ENCODE measurements around the gene FAM89A. TPM values are rescaled to one million over a fixed set of nuclear protein-coding genes. Genes with fewer than 3 reads are reported as not detected.

FAM89A gene
- total and polyA plus RNA-seq, 2 of the 8 experiments (the other 6 are each of a cell fraction or from before 2014, with no cell fraction given): 2.1 to 2.2 TPM

DNA sequence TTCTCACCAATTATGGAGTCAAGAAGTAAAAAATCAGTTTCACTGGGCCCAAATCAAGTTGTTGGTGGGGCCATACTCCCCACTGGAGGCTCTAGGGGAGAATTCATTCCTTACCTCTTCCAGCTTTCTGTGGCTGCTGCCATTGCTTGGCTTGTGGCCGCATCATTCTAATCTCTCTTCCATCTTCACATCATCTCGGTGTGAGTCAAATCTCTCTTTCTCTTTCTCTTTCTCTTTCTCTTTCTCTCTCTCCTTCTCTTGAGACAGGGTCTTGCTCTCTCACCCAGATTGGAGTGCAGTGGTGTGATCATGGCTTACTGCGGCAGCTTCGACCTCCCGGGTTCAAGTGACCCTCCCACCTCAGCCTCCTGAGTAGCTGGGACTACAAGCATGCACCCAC lies 28.1 kb downstream of the FAM89A start:
- Histone ChIP-seq H3K27ac (ENCODE audit: low read depth, low read length) (no peak overlapping the region), H3K4me3 (ENCODE audit: extremely low read depth in 1 of 4, insufficient read depth in 2 of 4, low read depth in 3 of 4, low read length in 4 of 4) (no peak overlapping the region), H4K8ac (ENCODE audit: extremely low read depth, insufficient read depth, low read length) (no peak overlapping the region), H3K4me1 (replicated peaks in 1 of 4; ENCODE audit: control insufficient read depth in 3 of 4, insufficient read depth in 4 of 4, low read length in 3 of 4) (no peaks in the 10 kb centered on the region), H2BK15ac (ENCODE audit: low read length) (no peak overlapping the region), H3K9me3 (ENCODE audit: insufficient read depth in 2 of 2, low read depth in 1 of 2, low read length in 1 of 2) (0 out of 4 replicates have a peak, but pooled peaks cover 0 to 2% of the 10 kb centered on the region in 2 experiments), H3K4ac (replicated peaks; ENCODE audit: insufficient read length, low read depth, low read length) (no peak overlapping the region), H2BK20ac (ENCODE audit: low read length) (no peak overlapping the region), H3K4me2 (ENCODE audit: insufficient read depth in 1 of 2, low read depth in 2 of 2, low read length in 2 of 2) (no peak overlapping the region), H3K23me2 (ENCODE audit: low read depth, low read length) (peaks cover 5% of the 10 kb centered on the region; the same call in 1 of the 2 replicates), H3K56ac (replicated peaks; ENCODE audit: insufficient read length, low read depth, low read length) (no peak overlapping the region), H4K5ac (ENCODE audit: insufficient read length, low read depth, low read length) (no peak overlapping the region), H3K9ac (replicated peaks in 1 of 4; ENCODE audit: extremely low read depth in 1 of 4, low read depth in 3 of 4, low read length in 3 of 4) (no peak overlapping the region), H2AFZ (ENCODE audit: low read length) (no peak overlapping the region), H4K91ac (replicated peaks; ENCODE audit: insufficient read length, low read length) (no peak overlapping the region), H3K14ac (ENCODE audit: insufficient read length) (no peak overlapping the region), H3K18ac (ENCODE audit: extremely low read depth, low read length) (no peak overlapping the region), H3K79me2 (ENCODE audit: control insufficient read depth in 1 of 2, insufficient read depth in 2 of 2, low read length in 2 of 2) (no peaks in the 10 kb centered on the region), H2BK5ac (ENCODE audit: low read depth, low read length) (no peak overlapping the region), H3K36me3 (ENCODE audit: control insufficient read depth in 2 of 4, insufficient read depth in 4 of 4, low read length in 3 of 4) (no peaks in the 10 kb centered on the region), H2BK120ac (replicated peaks; ENCODE audit: low read depth, low read length) (no peak overlapping the region), H2AK5ac (ENCODE audit: low read depth, low read length) (no peak overlapping the region), H3K23ac (ENCODE audit: insufficient read length) (no peak overlapping the region), H3K27me3 (replicated peaks in 1 of 4; ENCODE audit: control insufficient read depth in 3 of 4, extremely low read depth in 1 of 4, insufficient read depth in 3 of 4, low read length in 3 of 4) (no peaks in the 10 kb centered on the region; a peak in 2 of 7 replicates), H3K79me1 (ENCODE audit: low read depth, low read length) (no peaks in the 10 kb centered on the region), H4K20me1 (replicated peaks in 1 of 2; ENCODE audit: control insufficient read depth in 1 of 2, insufficient read depth in 2 of 2, low read length in 2 of 2) (peaks cover 0 to 4% of the 10 kb centered on the region in 2 experiments), H2BK12ac (ENCODE audit: low read depth, low read length) (no peak overlapping the region)
- 87% methylated on average over 4 of the region's 5 CpGs; no CpG with 5 or more reads in 1 of the 2 experiments for WGBS, 2 experiments (ENCODE audit: extremely low coverage in 1 of 2, insufficient coverage in 1 of 2, insufficient read length in 1 of 2, insufficient replicate concordance in 2 of 2, low coverage in 1 of 2, low lambda C conversion rate in 2 of 2, missing lambda C conversion rate in 1 of 2)
- ChIA-PET CTCF (ENCODE audit: partially characterized antibody) (no interaction called here), POLR2A (ENCODE audit: partially characterized antibody) (no interaction called here)
- TF ChIP-seq SP1 (IDR thresholded peaks at IDR 0.05; ENCODE audit: low read depth, low read length) (no peak), ATF3 (IDR thresholded peaks at IDR 0.05; ENCODE audit: insufficient read depth, low read depth, low read length) (no peak)
- TF ChIP-seq, protein P1, sequence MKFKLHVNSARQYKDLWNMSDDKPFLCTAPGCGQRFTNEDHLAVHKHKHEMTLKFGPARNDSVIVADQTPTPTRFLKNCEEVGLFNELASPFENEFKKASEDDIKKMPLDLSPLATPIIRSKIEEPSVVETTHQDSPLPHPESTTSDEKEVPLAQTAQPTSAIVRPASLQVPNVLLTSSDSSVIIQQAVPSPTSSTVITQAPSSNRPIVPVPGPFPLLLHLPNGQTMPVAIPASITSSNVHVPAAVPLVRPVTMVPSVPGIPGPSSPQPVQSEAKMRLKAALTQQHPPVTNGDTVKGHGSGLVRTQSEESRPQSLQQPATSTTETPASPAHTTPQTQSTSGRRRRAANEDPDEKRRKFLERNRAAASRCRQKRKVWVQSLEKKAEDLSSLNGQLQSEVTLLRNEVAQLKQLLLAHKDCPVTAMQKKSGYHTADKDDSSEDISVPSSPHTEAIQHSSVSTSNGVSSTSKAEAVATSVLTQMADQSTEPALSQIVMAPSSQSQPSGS (IDR thresholded peaks at IDR 0.05; ENCODE audit: low read length): no peak
- DNase-seq (ENCODE audit: low read depth in 1 of 2, low spot score in 2 of 2) (no peak), FAIRE-seq (no peak)
